ENCODE measurements around the gene C1QTNF6. TPM values are rescaled to one million over a fixed set of nuclear protein-coding genes. Genes with fewer than 3 reads are reported as not detected.
"Not testable (repeated sequence)": the region's sequence is repeated elsewhere in the genome, so short reads cannot be mapped to it uniquely, and the experiment has no call there.

The C1QTNF6 gene
- 25.7 TPM for polyA plus RNA-seq (2013, experiment 1 of 2; ENCODE audit: insufficient read length)
- polyA plus RNA-seq (2013, experiment 2 of 2; ENCODE audit: insufficient read length), result 28.5 TPM

DNA sequence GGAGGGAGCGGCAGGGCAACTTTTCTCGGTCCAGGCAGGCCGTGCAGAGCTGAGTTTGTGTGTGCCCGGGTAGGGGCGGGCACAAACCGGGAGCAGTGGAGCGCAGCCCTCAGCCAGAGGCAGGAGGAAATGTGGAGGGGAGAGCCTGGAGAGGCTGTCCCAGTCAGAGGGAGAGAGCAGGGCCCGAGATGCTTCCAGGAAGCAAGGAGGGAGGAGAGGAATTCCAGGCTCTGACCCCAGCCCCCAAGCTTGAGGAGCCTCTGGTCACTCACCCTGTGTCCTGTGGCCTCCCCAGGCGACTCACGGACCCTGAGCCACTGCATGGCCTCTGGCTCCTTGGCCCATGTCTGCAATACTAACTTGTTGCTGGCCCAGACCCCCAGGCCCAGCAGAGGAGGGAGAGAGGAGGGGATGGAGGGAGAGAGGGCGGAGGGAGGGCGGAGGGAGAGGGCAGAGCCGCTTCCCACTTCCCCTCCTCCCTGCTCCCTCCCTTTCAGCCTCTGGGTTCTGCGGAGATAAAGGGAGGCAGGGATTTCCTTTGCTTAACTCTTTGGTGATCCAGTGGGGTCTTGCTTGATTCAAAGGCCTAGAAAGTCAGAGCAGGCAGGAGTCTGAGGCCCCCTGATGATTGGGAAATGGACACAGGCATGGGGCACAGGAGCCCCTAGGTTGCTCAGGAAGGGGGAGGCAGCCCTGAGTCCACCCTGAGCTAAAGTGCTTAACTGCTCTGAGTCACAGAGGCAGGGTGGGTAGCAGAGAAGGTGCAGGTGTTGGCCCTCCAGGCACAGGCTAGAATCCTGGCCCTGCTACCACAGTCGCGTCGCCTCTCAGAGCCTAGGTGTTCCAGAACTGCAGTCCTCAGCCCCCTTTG lies at the start of gene C1QTNF6:
Gene C1QTNF6 (minus strand): TSS at position 357 of the 871 bp plus-strand sequence. CDS start 34 bp downstream, at position 323.
- peak; percentile 69 for DNase-seq

- DNase-seq, result no peak
Measured at GRCh38 chr22:37235897-37236607, 48.0 kb upstream of the C1QTNF6 start.

GRCh38 chr22:37234736-37235711 lies 47.0 kb upstream of the C1QTNF6 start:
- DNase-seq, result no peak

GRCh38 chr22:37233751-37234631 lies 45.9 kb upstream of the C1QTNF6 start:
- DNase-seq, result no peak

DNA sequence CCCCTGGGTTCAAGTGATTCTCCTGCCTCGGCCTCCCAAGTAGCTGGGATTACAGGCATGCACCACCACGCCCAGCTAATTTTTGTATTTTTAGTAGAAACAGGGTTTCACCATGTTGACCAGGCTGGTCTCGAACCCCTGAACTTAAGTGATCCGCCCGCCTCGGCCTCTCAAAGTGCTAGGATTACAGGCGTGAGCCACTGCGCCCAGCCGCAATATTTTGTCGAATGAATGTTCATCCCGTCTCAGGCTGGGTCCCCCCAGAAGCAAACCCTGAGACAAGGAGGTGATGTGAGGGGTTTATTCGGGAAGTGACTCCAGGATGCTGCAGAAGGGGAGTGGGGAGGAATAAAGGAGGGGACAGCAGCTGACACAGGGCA lies 45.3 kb upstream of the C1QTNF6 start:
- DNase-seq, result not testable (repeated sequence)

GRCh38 chr22:37232140-37232998 lies 44.3 kb upstream of the C1QTNF6 start:
- no peak for DNase-seq

- DNase-seq, result no peak
Measured at GRCh38 chr22:37231406-37232139, 43.5 kb upstream of the C1QTNF6 start.

DNA sequence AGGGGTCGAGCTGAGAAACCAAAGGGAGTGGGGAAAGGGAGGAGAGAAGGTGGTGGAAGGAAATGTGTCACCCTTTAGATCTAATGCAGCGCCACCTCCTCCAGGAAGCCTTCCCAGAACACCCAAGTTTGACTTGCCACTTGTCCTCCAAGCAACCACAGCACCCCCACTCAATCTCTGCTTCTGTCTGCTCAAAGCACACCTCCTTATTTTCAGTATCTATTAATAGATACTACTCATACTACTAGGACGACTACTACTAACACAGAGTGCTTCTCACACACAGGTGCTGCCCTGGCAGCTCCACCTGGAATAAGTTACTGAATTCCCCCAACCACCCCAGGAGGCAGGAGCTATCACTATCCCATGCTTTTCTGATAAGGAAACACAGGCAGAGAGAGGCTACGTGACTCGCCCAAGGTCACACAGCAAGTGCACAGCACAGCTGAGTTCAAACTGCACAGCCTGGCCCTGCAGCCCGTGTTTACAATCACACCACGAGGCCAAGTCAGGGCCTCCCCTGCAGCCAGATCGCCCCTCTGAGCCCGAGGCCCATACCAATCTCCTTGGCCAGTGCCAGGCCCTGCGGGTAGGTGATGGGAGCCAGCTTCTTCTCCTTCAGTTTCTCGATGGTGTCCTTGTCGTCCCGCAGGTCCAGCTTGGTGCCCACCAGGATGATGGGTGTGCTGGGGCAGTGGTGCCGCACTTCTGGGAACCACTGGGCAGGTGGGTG lies 42.8 kb upstream of the C1QTNF6 start:
- no peak for DNase-seq

- DNase-seq, result peak; percentile 71
Measured at GRCh38 chr22:37229805-37230672, 42.0 kb upstream of the C1QTNF6 start.

DNA sequence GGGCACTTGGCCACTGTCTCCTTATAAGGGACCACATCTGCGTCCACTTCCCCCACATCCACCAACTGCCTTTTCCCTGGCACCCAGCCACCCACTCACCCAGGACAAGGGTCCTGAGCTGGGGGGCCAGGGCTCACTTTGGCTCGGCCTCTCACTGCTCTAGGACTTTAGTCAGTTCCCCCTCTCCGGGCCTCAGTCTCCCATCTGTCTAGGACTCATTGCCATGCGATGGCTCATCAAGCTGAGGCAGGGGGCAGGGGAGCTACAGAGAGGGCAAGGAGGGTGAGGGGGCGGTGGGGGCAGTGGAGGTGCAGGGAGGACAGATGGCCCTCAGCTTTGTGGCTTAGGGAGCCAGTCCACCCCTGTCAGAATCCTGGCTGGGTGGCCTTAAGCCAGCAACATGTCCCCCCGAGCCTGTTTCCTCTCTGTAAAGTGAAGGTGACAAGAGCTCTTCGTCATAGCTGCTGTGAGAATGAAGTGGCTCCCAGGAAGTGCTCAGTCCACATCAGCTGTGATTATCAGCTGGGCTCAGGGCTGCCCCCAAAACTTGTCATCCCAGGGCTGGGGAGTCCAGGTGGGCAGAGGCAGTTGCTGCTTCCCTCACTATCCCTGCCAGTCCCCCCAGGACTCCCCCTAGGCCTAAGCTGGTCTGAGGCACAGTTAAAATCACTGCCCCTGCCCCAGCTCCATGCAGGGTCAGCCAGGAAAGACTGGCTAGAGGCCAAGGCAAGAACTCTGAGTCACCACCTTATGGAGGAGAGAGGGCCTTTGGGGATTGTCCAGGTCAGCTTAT lies 41.2 kb upstream of the C1QTNF6 start:
- peak; percentile 79 for DNase-seq

GRCh38 chr22:37228106-37229011 lies 40.3 kb upstream of the C1QTNF6 start:
- DNase-seq, result peak; percentile 80

DNA sequence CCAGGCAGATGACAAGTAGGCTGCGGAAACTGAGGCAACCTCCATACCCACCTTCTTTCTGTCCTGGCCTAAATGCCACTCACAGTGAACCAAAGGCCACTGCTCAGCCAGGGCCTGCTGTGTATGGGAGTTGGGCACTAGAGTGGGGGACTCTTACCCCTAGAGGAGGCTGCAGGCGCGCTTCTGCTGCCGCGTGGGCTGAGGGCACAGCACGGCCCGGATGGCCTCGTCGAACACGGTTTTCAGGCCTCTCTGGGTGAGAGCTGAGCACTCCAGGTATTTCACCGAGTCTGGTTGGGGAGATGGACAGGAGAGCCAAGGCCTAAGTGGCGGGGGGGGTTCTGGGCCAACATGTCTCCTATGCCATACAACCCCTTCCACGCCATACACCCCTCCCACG lies 38.5 kb upstream of the C1QTNF6 start:
- no peak for DNase-seq

DNA sequence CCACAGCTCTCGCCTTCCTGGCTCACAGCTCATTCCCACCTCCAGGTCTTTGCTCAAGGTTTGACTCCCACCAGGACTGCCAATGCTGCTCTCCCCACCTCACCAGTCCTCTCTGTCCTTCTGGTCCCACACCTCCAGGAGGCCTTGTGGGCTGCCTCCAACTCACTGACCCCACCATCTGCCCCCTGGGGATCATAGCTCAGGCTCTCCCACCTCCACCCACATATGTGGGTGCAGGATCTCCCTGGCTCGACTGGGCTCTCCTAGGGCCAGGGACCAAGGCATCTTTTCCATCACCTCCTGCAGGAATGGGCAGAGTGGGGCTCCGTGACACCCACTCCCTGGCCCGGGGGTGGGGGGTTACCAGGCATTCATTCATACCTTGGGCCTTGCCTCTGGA lies 38.0 kb upstream of the C1QTNF6 start:
- DNase-seq, result no peak

DNA sequence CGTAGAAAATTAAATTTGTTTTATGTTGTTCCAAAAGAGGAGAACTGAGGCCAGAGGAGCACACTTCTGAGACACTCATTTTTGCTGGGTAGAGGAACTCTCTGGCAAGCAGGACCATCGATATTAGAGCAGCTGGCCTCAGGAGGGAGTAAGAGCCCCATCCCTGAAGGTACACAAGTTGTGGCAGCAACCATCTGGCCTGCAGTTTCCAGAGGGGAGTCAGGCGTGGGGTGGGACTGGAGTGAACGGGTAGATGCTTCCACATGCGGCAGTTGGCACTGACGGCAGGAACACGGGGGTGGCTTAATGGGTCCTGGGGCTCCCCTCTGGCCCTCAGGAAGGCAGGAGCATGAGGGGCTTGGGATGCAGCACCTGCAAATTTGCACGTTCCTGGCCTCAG lies 37.4 kb upstream of the C1QTNF6 start:
- no peak for DNase-seq

GRCh38 chr22:37224757-37225420 lies 36.8 kb upstream of the C1QTNF6 start:
- DNase-seq, result no peak

Measured in fibroblast of skin of abdomen (primary cell).